CD4-positive, alpha-beta T cell treated with Interferon alpha-2 for 1 hour (primary cell): ENCODE data around the gene TAF15.

ENCODE experiments used
- DNase-seq, 2 donors: peaks; one replicate each; pipeline ENCODE4 v3.0.0-alpha.2; 2020 to 2022

TAF15 gene

GRCh38 chr17:35821308-35821707, 12.0 kb downstream of the TAF15 start:
- no peak for DNase-seq

DNA sequence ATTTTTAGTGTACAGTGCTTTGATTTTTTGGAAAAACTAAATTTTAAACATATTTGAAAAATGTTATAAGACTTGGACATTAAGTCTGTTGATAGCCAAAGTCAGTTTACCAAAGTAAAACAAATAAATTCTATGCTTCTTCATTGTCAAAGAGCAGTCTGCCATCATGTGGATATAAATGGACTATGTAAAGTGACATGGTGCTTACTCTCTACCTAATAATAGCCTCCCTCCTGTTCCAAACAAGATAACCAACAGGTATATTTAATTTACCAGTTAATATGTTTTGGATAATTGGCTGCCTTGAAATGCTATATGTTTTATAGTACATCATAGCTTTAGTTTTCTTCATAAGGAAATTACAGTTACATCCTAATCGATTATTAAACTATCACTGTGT, 15.9 kb downstream of the TAF15 start:
- no peak for DNase-seq

GRCh38 chr17:35841101-35841500, 31.8 kb downstream of the TAF15 start:
- no peak for DNase-seq

- no peak for DNase-seq
Observed at GRCh38 chr17:35841505-35841904, 32.2 kb downstream of the TAF15 start.

- no peak for DNase-seq
Observed at GRCh38 chr17:35842239-35842638, 33.0 kb downstream of the TAF15 start.

DNA sequence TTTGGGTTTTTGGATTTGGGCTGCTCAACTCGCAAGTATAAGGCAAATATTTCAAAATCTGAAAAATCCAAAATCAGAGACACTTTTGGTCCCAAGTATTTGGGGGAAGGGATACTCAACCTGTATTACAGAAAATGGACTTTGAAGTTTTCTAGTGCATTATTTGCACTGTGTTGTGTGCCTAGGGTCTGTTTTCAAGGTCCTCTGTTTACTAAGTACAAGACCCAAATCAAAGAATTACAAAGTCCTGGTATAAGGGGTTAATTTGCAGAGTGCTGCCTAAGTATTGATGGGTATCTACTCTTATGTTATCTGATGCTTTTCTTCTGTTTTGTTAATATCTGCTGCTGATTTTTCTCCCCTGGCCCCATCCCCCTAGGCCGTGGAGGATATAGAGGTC, 34.4 kb downstream of the TAF15 start:
- DNase-seq, result no peak

- DNase-seq, result no peak
Observed at GRCh38 chr17:35844547-35844946, 35.3 kb downstream of the TAF15 start.

- DNase-seq, result no peak
Observed at GRCh38 chr17:35846055-35846809, 36.9 kb downstream of the TAF15 start.

DNA sequence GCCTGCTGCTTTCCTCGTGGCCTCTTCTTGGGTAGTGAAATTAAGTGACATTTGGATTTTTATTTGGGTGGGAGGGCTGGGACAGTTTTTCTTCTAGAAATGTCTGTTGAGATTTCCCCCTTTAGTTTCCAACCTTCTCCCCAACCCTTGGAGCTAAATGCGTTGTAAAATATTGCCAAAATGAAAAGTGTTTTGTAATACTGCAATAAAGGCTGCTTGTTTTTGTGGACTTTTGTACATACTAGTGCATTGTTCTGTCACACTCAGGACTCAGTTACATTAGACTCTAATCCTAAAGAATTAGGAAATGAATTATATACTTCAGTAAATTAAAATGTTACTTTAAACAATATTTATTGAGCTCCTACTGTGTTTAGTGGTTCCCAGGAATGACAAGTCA, 37.7 kb downstream of the TAF15 start:
- no peak for DNase-seq

DNA sequence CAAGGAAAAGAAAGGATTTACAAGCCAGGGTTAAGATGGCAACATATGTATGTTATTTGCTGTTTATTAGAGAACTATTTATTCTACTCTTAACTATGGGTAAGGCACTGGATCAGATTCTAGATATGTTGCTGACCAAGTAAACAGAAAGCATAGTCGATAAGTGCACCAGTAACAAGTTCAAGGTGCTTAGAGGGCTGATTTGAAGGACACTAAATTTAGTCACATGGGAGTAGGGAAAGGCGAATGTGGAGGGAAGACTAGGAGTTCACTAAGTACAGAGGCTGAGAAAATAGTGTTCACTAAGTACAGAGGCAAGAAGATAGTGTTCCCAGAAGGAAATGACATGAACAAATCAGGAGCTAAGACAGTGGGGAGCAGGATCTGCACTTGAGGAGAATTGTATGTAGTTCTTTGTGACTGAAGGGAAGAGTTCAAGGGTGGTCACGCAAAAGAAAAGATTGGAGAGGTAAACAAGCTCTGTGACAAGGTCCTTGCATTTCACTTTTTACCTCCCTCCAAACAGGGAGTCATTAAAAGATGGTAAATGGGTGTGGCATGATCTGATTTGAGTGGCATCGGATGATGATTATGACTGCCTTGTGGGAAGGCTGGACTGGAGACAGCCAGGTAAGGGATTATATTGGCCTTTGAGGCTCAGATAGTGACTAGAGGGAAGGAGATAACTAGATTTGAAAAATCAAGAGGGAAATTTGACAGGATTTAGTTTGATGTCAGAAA, 38.5 kb downstream of the TAF15 start:
- DNase-seq, result no peak

- DNase-seq, result peak; percentile 55 to 76
Observed at GRCh38 chr17:35849469-35850348, 40.4 kb downstream of the TAF15 start.

- no peak for DNase-seq
Observed at GRCh38 chr17:35855965-35856364, 46.7 kb downstream of the TAF15 start.

DNA sequence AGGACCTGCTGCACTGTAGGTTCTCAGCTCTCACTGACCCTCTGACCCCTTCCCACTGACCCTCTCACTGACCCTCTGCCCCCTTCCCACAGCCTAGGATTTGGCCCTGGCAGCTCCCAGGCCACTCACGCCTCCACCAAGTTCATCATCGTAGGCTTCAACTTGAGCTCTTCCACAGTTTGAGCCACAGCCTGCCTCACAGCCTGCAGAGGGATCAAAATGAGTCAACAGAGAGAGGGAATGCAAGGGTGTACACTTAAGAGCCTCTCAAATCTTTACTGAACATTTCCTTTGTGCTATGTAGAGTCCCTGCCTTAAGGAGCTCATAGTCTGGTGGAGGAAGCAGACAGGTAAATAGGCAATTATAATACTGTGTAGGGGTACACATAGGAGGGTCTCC, 47.3 kb downstream of the TAF15 start:
- DNase-seq, result no peak

- no peak for DNase-seq
Observed at GRCh38 chr17:35864853-35865252, 55.6 kb downstream of the TAF15 start.

DNA sequence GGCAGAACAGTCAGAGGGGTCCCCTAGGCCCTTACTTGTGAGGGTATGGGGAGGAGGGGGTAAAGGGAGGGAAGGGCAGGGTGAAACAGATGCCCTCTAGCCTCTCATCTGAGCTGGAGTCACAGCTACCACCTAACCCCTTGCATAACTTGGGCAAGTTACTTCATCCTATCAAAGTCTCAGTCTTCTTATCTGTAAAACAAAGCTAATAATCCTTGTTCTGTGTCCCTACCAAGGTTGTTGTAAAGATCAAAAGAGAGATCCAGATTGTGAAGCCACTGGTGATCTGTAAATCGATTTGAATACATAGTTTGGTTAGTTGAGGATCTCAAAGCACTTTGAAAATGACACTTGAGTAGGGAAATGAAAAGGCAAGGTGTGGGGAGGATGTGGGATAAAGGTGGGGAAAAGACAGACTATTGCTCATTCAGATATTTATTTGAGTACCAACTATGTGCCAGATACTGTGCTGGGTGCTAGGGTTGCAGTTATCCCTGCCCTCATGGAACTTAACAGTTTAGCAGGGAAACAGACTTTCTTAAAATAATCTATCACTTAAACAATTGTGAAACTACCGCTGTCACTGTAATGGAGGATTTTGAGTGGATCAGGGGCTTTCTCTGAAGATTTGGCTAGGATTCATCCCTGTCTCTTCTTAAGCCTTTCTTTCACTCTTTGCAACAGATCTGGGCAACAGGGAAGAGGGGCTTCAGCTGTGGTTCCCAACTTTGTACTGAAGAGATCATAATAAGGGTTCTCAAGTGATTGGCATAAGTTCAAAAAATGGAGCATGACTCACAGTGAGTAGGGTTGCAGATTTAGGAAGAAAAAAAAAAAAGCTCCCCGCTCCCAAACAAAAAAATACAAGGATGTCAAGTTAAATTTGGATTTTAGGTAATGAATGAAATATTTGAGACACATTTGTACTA, 56.4 kb downstream of the TAF15 start:
- DNase-seq, result no peak

DNA sequence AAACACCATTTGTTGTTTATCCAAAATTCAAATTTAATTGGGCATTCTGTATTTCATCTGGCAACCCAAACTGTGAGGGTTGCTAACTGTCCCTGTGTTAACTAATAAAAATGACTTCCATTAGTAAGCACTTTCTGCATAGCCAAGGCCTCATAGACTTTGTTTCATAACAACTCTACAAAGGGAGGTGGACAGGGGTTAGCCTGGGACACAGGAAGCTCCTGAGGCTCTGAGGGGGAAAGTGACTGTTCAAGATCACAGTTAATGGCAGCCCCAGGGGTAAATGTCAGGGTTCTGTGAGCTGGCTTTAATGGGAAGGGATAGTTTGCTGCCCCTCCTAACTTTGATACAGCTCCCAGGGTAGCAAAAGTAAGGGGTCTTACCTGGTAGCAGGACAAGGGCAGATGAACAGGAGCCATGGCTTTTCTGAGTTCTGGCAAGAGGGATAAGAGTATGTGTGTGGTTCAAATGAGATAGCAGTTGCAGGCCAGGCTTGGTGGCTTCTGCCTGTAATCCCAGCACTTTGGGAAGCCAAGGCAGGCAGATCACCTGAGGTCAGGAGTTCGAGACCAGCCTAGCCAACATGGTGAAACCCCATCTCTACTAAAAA, 57.2 kb downstream of the TAF15 start:
- DNase-seq, result no peak

DNA sequence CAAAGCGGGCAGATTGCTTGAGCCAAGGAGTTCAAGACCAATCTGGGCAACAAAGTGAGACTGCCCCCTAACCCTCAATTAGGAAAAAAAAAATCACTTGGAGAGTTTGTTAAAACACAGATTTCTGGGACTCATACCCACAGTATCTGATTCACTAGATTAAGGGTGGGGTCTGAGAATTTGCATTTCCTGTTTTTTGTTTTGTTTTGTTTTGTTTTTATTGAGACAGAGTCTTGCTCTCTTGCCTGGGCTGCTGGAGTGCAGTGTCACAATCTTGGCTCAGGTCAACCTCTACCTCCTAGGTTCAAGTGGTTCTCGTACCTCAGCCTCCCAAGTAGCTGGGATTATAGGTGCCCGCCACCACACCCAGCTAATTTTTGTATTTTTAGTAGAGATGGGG, 58.3 kb downstream of the TAF15 start:
- DNase-seq, result no peak

GRCh38 chr17:35868737-35869136, 59.5 kb downstream of the TAF15 start, which contains the start of gene HEATR9:
HEATR9 (minus strand) TSS chr17:35868891; CDS start chr17:35868742, 149 bp downstream.
- no peak for DNase-seq

DNA sequence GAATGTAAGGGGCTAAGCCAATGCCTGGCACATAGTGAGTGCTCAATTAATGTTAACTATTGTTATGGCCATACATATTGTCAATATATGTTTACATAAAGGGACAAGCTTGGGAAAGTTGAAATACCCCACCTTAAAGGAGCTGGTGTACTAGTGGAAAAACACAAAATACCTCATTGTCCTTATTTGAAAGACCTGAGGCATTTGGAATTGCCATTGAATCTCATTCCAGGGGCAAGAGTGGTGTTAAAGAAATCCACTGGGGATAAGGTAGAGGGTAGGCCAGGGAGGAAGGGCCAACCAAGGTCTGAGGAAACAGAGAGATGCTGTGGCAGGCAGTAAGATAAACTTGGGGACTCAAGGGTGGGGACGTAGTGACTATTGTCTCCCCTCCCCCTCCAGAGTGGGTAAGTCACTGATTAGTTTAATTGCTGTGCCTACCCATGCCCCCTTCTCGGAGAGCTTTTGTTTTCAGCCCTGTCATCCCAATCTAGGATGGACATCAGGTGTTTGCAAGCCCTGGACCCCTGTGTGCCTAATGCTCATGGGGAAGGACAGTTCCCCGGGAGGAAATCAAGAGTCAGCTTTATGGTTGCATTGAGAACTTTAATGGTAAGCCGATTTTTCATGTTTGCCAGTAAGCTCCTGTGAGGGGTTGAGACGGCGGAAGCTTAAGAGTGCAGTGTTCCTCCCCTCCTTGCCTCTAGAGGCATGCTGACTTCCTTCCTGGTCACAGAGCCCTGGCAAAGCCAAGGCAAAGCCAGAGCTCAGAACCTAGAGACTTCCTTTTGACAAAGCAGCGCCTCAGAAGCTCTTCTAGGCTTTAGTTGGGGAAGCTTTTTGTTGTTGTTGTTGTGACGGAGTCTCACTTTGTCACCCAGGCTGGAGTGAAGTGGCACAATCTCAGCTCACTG, 61.9 kb downstream of the TAF15 start:
- DNase-seq, result peak; percentile 39 to 43

DNA sequence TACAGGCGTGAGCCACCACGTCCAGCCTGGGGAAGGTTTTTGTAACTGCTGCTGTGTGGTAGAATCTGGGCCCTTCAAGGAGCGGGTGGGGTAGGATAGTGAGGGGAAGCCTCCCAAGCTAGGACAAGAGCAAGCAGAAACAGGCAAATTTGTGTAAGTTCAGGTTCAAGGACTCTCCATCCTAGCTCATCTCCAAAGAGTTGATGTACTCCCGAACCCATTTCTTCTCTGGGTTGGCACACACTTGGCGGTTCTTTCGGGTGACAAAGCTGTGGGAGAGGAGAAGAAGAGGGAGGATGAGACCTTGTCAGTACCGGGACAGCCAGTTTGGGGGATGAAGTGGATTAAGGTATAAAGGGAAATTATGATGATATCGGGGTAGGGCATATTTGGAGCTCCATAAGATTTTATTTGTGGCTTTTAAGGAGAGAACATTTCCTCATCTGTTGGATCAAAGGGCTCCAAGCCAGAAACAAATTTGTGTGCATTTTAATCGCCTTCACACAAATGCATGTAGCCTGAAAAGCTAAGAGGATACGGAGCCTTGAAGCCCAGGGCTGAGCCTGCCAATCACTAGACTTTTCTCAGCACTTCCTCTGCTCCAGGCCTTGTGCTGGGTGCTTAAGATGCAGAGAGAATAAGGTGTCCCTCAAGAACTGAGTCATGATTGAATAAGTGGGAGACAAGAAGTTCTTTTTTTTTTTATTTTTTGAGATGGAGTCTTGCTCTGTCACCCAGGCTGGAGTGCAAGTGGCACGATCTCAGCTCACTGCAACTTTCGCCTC, 63.1 kb downstream of the TAF15 start:
- DNase-seq, result no peak
